AG04450 (cell line): ENCODE data around the gene MYLK. TPM values are rescaled to one million over a fixed set of nuclear protein-coding genes. Genes with fewer than 3 reads are reported as not detected.
A peak's percentile ranks its signal among the peaks of the same experiment; 100 is the strongest.

ENCODE experiments used
- CTCF ChIA-PET: fragments of 300-600, 350-600 bp; formaldehyde crosslinking; extraction: SDS; loops from one replicate; lab custom pipeline; 2022; ENCODE audit warnings: antibody characterized with exemption, inconsistent platforms; lab: Charles Lee
- POLR2A ChIA-PET: fragments of 350-600 bp; formaldehyde crosslinking; extraction: SDS; loops from one replicate; lab custom pipeline; 2021; ENCODE audit warnings: antibody characterized with exemption, inconsistent platforms; lab: Yijun Ruan, JAX
- DNase-seq: peaks from one replicate; pipeline ENCODE4 v3.0.0-alpha.2; 2011; ENCODE audit warnings: low read depth, low spot score
- H3K27ac ChIP-seq: one replicate; pipeline ENCODE4 v1.5.1; 2012; ENCODE audit warnings: low read depth, low read length, control low read depth
- H3K27me3 ChIP-seq: one replicate; pipeline ENCODE4 v1.6.0; 2012; ENCODE audit warnings: low read length; ENCODE audit not compliant: control insufficient read depth, insufficient read depth
- H3K4me3 ChIP-seq: 2 replicates; pipeline ENCODE4 v1.5.1; 2011; ENCODE audit warnings: mild to moderate bottlenecking, low read depth, low read length, control low read depth
- H3K9me3 ChIP-seq: 2 replicates; pipeline ENCODE4 v1.5.1; 2012; ENCODE audit warnings: low read length; ENCODE audit not compliant: control insufficient read depth, insufficient read depth
- CTCF ChIP-seq: IDR thresholded peaks from 2 replicates; pipeline ENCODE4 v1.5.1; 2011; ENCODE audit warnings: low read depth, low read length, control low read depth, inconsistent platforms
- polyA plus RNA-seq: library from polyadenylated mRNA; depleted of rRNA; stranded (reverse); fragments of >200 nt; gene quantifications from 2 replicates; pipeline ENCODE4 v1.2.3, GENCODE V29; 2011

Gene MYLK
- polyA plus RNA-seq, 1 experiment, result 1,320 TPM

- peaks cover 18% of the 10 kb centered on the region; the same call in 1 of the 2 replicates for H3K9me3 ChIP-seq
- no peaks in the 10 kb centered on the region for H3K27me3 ChIP-seq
- H3K4me3 ChIP-seq, result no peak overlapping the region
- CTCF ChIA-PET, result interaction anchor here (1.1 kb wide), 1 partner anchor 132 kb away, joined by 3 read pairs; no protein-coding TSS in a partner anchor
- no peak for TF ChIP-seq CTCF
- POLR2A ChIA-PET, result no interaction called here
- DNase-seq, result no peak
- no peak overlapping the region for H3K27ac ChIP-seq
These were observed 293.3 kb downstream of the MYLK start for GRCh38 chr3:123590685-123591450.

GRCh38 chr3:123587401-123587800 lies 296.7 kb downstream of the MYLK start:
- Histone ChIP-seq H3K4me3 (no peak overlapping the region), H3K27me3 (no peaks in the 10 kb centered on the region), H3K9me3 (peaks cover 18% of the 10 kb centered on the region; the same call in 1 of the 2 replicates), H3K27ac (no peak overlapping the region)
- no peak for TF ChIP-seq CTCF
- DNase-seq, result no peak
- ChIA-PET CTCF (interaction anchor here (1.3 kb wide), 1 partner anchor 64 kb away, joined by 3 read pairs; no protein-coding TSS in a partner anchor), POLR2A (no interaction called here)

GRCh38 chr3:123586968-123587367 lies 297.2 kb downstream of the MYLK start:
- Histone ChIP-seq H3K27ac (no peak overlapping the region), H3K4me3 (no peak overlapping the region), H3K27me3 (no peaks in the 10 kb centered on the region), H3K9me3 (peaks cover 18% of the 10 kb centered on the region; the same call in 1 of the 2 replicates)
- DNase-seq, result no peak
- ChIA-PET CTCF (no interaction called here), POLR2A (interaction anchor here (1.8 kb wide), 1 partner anchor 33 kb away, joined by 5 read pairs; no protein-coding TSS in a partner anchor)
- no peak for TF ChIP-seq CTCF

- Histone ChIP-seq H3K4me3 (peak overlapping the region; percentile 86), H3K27me3 (no peaks in the 10 kb centered on the region), H3K9me3 (peaks cover 18% of the 10 kb centered on the region; the same call in 1 of the 2 replicates), H3K27ac (peak overlapping the region; percentile 90)
- DNase-seq, result no peak
- no peak for TF ChIP-seq CTCF
- POLR2A ChIA-PET, result interaction anchor here (1.1 to 1.8 kb wide), 5 partner anchors 16 to 66 kb away, joined by 3 to 9 read pairs (median 5); no protein-coding TSS in a partner anchor
- CTCF ChIA-PET, result interaction anchor here (1.2 to 1.5 kb wide), 2 partner anchors 56 to 66 kb away, joined by 3 to 5 read pairs; no protein-coding TSS in a partner anchor
These were observed 298.0 kb downstream of the MYLK start for GRCh38 chr3:123586131-123586530.
